HUES64 (cell line): Measurements from ENCODE around the gene ATP6AP2. TPM values are rescaled to one million over a fixed set of nuclear protein-coding genes. Genes with fewer than 3 reads are reported as not detected.
A peak's percentile ranks its signal among the peaks of the same experiment; 100 is the strongest.

Source experiments
- H3K27ac ChIP-seq: 2 replicates; pipeline ENCODE4 v1.7.0; 2013; ENCODE audit warnings: low read depth, low read length, inconsistent platforms
- H3K27me3 ChIP-seq: 2 replicates; pipeline ENCODE4 v1.6.1; 2013; ENCODE audit warnings: mild to moderate bottlenecking, low read length; ENCODE audit not compliant: insufficient read depth
- H3K36me3 ChIP-seq: 2 replicates; pipeline ENCODE4 v1.6.1; 2013; ENCODE audit warnings: mild to moderate bottlenecking, low read length; ENCODE audit not compliant: insufficient read depth
- H3K4me1 ChIP-seq: 2 replicates; pipeline ENCODE4 v1.6.1; 2013; ENCODE audit warnings: mild to moderate bottlenecking, low read length, moderate library complexity; ENCODE audit not compliant: insufficient read depth
- H3K4me3 ChIP-seq: 2 replicates; pipeline ENCODE4 v1.5.1; 2013; ENCODE audit warnings: mild to moderate bottlenecking, low read length, moderate library complexity
- H3K9ac ChIP-seq: 2 replicates; pipeline ENCODE4 v1.6.1; 2013; ENCODE audit warnings: mild to moderate bottlenecking, low read depth, low read length
- H3K9me3 ChIP-seq: 2 replicates; pipeline ENCODE4 v1.6.1; 2013; ENCODE audit warnings: low read depth, low read length; ENCODE audit not compliant: insufficient read depth
- WGBS: fragments of 150-250, 120-280 bp; methylation state at CpG from one replicate; pipeline ENCODE4 v1.1.7; 2013; ENCODE audit warnings: missing lambda C conversion rate; 5-methylcytosine and 5-hydroxymethylcytosine counted together
- polyA plus RNA-seq, 2 experiments: library from polyadenylated mRNA; stranded (reverse); fragments of 50-300 nt; gene quantifications; one replicate each; pipeline ENCODE4 v1.2.3, GENCODE V29; 2013

ATP6AP2 gene, protein sequence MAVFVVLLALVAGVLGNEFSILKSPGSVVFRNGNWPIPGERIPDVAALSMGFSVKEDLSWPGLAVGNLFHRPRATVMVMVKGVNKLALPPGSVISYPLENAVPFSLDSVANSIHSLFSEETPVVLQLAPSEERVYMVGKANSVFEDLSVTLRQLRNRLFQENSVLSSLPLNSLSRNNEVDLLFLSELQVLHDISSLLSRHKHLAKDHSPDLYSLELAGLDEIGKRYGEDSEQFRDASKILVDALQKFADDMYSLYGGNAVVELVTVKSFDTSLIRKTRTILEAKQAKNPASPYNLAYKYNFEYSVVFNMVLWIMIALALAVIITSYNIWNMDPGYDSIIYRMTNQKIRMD
- 50.9 TPM for polyA plus RNA-seq (2013, experiment 1 of 2)
- 50.9 TPM for polyA plus RNA-seq (2013, experiment 2 of 2)

DNA sequence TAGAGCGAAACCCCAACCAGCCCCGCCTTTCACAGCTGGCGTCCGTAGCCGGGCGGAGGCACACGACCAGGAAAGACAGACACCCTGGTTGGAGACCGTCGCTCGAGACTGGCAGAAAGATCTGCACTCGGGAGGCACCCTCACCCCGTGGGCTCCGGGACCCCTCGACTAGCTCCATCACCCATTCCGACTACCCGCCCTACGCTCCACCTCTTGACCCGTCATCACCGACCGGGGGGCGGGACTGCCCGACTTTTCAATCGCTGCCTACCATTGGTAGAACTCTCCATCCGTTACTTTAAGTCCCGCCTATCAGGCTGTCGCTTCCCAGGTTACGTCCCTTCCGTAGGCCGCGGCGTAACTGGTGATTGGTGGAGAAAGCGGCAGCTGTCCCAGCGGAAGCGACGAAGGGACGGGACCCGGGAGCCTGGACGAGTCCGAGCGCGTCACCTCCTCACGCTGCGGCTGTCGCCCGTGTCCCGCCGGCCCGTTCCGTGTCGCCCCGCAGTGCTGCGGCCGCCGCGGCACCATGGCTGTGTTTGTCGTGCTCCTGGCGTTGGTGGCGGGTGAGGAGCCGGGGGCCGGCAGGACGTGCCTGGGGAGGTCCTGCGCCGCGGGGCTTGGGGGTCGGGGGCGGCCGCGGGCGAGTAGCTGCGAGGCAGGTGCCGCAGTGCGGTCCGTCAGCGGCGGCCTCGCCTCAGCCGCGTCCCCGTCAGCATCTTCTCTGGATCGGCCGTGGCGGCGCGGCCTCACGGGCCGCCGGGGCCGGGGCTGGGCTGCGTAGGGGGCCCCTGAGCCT, at the start of gene ATP6AP2:
Gene ATP6AP2 (plus strand): TSS at position 434 of the 799 bp plus-strand sequence. CDS start 96 bp downstream, at position 530.
- peak within 1 kb of the TSS; percentile 94 for H3K4me3 ChIP-seq
- H3K4me1 ChIP-seq = no peaks in the 10 kb centered on the region
- WGBS = under 1% methylated on average over 89 of the region's 89 CpGs
- no peaks in the 10 kb centered on the region for H3K36me3 ChIP-seq
- H3K9me3 ChIP-seq = no peaks in the 10 kb centered on the region
- peak within 1 kb of the TSS; percentile 31; the same call in 1 of the 2 replicates for H3K9ac ChIP-seq
- H3K27me3 ChIP-seq = no peaks in the 10 kb centered on the region
- H3K27ac ChIP-seq = peak within 1 kb of the TSS; percentile 55; the same call in 1 of the 2 replicates

DNA sequence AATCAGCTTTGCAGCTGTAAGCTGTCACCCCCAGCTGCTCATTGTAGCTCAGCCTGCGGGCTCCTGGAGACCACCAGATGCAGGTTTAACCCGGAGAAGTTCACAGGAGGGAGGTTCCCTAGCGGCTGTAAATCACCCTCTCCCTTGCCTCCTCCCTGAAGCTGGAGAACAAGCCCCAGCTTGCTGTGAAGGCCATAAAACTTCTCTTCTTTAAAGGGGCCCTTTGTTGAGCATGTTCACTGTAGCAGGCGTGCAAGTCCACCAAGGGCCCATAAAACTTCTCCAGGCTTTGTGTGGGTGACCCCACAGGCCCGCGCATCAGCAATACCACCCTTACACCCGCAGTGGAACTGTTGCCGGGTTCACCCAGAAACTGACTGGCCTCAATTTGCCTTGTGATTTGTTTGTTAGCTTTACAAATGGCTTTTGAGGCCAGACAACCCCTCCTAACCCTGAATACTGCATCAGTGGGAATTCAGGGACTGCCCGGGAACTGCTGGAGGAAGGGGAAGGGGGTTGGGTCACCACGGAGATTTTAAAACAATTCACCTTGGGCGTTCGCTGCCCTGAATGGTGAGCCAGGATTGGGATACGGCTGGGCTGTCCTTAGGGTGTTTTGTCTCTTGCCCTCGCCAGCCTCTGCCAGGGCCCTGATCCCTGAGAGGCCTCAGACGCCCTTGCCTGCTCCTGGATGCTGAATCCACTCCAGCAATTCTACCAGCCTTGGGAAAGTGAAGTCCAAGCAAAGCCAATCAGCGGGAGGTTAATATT, 49.5 kb upstream of the ATP6AP2 start:
- H3K9me3 ChIP-seq = no peaks in the 10 kb centered on the region
- no peak overlapping the region for H3K4me3 ChIP-seq
- WGBS = 61% methylated on average over 14 of the region's 16 CpGs
- H3K4me1 ChIP-seq = no peaks in the 10 kb centered on the region
- no peaks in the 10 kb centered on the region for H3K36me3 ChIP-seq
- no peaks in the 10 kb centered on the region for H3K27me3 ChIP-seq
- no peak overlapping the region for H3K27ac ChIP-seq
- H3K9ac ChIP-seq = no peak overlapping the region

DNA sequence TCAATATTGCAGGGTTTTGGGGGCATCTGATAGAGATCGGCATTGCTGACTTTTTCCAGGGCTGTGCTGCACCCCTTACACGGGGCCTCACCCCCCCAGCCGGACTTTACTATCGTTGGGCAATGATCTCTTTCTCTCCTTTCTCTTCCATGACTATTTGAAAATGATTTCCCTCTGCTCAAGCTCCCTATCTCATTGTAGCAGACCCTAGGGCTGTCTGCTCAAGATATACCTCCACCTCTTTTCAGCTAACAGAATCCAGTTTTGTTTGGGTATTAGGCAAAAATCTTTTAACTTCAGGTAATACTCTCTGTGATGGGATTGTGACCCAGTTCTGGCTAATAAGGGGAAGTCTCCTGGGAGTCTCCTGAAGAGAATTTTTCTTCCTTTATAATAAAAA, 43.5 kb upstream of the ATP6AP2 start:
- no peaks in the 10 kb centered on the region for H3K36me3 ChIP-seq

DNA sequence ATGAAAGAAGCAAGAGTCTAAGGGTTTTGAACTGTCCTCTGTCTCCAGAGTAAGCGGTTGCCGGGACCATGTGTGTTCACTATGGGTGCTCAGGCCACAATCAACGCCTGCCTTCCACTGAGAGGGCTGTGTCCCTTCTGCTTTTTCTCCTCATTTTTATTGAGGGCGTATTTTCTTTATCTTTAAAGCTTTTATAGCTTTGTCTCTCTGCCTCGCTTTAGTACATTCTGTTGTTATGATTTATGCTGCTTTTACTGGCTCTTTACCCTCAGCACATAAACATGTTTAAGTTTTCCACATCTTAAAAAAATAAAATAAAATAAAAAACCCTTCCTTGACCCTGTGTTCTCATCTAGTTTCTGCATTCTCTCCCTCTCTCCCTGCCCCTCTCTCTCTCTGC, 42.4 kb upstream of the ATP6AP2 start:
- Histone ChIP-seq H3K27ac (no peak overlapping the region), H3K4me3 (no peak overlapping the region), H3K36me3 (no peaks in the 10 kb centered on the region), H3K9ac (no peak overlapping the region), H3K4me1 (peaks cover 3% of the 10 kb centered on the region; the same call in 1 of the 2 replicates), H3K27me3 (no peaks in the 10 kb centered on the region), H3K9me3 (no peaks in the 10 kb centered on the region)
- 94% methylated on average over 3 of the region's 5 CpGs for WGBS

More for the DNA sequence above, 43.5 kb upstream of the ATP6AP2 start:
- H3K9me3 ChIP-seq = no peaks in the 10 kb centered on the region
- WGBS = 82% methylated on average over 4 of the region's 4 CpGs
- H3K27ac ChIP-seq = no peak overlapping the region
- no peaks in the 10 kb centered on the region for H3K27me3 ChIP-seq
- H3K4me1 ChIP-seq = peaks cover 3% of the 10 kb centered on the region; the same call in 1 of the 2 replicates
- H3K9ac ChIP-seq = no peak overlapping the region
- H3K4me3 ChIP-seq = no peak overlapping the region

DNA sequence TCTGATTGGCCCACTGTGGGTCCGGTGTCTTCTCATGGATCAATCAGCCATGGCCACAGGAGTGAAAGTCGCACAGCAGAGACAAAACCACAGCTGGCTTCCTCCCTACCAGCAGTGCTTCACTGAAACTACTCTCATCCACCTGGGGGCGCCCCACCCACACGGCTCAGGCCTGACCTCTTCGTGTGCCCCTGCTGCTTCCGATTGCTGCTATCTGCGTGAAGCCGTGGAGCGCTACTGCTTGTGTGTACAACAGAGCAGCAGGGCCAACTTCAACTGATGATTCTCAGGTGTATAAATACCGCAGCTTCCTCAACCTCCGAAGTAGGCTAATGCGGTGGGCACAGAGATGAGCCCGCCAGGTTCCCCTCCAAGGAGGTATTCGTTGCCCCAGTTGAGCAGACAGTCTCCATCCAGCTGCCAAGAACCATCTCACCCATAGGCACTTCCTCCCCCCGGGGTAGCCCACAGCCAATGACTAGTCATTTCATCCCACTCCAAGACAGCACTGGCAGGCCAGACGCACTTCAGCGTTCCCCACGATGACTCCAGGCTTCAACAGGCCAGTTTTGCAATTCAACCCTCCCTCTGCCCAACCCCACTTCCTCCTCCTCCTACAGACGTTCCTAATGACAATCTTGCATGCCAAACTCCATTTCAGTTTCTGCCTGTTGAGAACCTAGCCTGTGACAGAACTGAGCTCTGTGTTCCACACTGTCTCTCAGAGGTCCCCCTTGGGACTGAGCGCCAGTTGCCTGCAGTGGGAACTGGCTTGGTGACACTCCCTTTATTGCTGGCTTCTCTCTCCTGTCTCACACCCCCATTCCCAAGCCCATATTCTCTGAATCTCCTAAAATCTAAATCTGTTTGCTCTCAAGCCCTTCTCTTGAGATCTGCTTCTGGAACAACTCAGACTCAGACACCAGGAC, 41.3 kb upstream of the ATP6AP2 start:
- Histone ChIP-seq H3K9me3 (no peaks in the 10 kb centered on the region), H3K9ac (no peak overlapping the region), H3K4me3 (no peak overlapping the region), H3K27ac (no peak overlapping the region), H3K27me3 (no peaks in the 10 kb centered on the region), H3K4me1 (peaks cover 9% of the 10 kb centered on the region), H3K36me3 (no peaks in the 10 kb centered on the region)
- WGBS = 45% methylated on average over 20 of the region's 20 CpGs

DNA sequence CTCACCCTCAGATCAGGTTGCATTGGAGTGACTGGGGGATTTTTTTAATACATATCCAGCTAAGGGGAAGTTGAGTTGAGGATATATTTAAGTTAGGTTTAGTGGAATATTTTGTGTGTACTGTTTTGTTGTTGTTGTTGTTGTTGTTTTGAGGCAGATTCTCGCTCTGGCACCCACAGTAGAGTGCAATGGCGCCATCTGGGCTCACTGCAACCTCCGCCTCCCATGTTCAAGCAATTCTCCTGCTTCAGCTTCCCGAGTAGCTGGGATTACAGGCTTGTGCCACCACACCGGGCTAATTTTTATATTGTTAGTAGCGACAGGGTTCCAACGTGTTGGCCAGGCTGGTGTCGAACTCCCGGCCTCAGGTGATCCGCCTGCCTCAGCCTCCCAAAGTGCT, 38.6 kb upstream of the ATP6AP2 start:
- Histone ChIP-seq H3K27ac (no peak overlapping the region), H3K9me3 (no peaks in the 10 kb centered on the region), H3K27me3 (no peaks in the 10 kb centered on the region), H3K4me3 (no peak overlapping the region), H3K4me1 (peaks cover 12% of the 10 kb centered on the region), H3K36me3 (no peaks in the 10 kb centered on the region), H3K9ac (no peak overlapping the region)
- 69% methylated on average over 10 of the region's 10 CpGs for WGBS

DNA sequence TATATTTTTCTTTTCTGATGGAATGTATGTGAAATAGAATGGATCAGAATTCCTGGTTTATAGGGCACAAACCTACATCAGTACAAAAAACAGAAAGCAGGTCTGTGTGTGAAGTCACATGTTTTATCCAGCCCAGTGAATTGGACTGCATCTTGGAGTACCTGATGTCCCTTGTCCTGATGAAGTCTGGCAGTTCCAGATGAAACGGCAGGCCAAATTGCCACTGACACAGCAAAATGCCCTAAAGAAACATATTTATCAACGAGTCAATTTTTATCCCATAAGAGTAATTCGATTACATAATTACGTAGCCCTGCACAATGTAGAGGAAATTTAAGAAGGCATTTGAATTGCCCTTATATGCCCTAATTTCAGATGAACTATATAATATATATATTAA, 37.8 kb upstream of the ATP6AP2 start:
- no peak overlapping the region for H3K4me3 ChIP-seq
- H3K4me1 ChIP-seq = peaks cover 12% of the 10 kb centered on the region
- no peaks in the 10 kb centered on the region for H3K27me3 ChIP-seq
- no peak overlapping the region for H3K9ac ChIP-seq
- H3K9me3 ChIP-seq = no peaks in the 10 kb centered on the region
- H3K27ac ChIP-seq = no peak overlapping the region
- no peaks in the 10 kb centered on the region for H3K36me3 ChIP-seq
- 90% methylated on average over 1 of the region's 4 CpGs for WGBS

DNA sequence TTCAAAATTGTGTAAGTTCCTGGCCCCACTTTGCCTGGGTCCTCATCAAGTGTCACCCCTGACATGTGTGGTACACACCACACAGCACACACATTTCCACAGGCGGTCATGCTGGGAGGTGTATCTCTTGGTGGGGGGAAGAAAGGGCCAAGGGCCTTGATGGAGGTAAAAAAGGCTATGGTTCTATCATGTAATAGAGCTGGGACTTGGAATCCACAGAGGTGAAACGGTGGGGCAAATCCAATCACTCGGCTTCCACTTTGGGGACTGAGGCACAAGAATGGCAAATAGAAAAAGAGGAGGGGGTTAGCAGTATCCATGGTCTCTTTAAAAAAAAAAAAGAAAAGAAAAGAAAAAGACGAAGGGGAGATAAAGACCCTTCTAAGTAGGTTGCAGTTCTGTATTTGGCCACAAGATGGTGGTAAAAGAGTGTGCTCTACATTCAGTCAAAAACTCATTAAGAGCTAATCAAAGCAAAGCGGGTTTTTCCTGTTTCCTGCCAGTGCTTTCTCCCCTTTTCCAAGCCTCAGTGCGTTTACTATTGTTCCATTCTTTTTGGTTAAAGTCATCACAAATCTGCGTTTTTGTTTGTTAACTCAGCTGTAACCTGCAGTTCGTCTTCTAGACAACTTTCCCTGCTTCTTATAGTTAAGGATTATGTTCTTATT, 37.0 kb upstream of the ATP6AP2 start:
- Histone ChIP-seq H3K9ac (no peak overlapping the region), H3K27me3 (no peaks in the 10 kb centered on the region), H3K36me3 (no peaks in the 10 kb centered on the region), H3K4me1 (peaks cover 12% of the 10 kb centered on the region), H3K27ac (no peak overlapping the region), H3K9me3 (no peaks in the 10 kb centered on the region), H3K4me3 (no peak overlapping the region)
- 8% methylated on average over 5 of the region's 8 CpGs for WGBS

DNA sequence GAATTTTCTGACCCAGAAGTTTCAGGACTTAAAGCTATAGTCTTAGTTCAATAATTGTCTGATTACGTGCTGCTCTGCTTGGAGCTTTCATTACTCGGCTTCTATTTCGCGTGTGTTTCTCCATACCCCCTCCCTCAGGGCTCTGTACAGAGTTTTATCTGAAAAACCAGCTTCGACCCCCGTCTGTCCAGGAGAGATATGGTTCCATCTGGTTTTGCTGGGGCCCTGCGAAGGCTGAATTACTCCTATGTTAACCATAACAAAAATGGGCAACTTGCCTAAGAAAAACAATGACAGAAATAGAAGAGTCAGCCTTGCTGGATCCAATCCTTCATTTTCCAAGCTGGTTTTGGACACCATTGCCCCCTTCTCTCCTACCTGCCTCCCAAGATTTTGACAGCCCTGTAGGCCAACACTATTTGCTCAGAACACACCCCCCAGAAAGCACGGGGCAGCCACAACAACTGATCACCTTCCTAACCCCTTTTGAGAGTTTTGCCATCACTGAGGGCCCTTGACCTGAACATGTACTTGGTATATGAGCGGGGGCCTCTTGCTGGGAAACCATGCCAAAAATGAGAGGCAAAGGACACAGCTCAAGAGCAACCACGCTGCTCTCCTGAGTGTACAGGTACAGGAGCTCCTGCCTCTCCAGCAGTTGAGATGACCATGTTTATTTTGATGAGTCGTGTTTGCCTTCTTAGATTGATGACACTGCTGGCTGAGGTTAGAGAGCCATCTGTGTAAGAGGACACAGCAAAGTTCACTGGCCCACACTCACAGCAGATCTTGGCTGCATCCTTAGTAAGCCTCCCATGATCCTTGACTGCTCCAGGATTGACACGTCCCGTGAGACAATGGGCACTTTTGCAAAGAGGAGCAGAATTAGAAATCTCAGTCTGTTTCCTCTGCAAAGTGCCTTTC, 36.2 kb upstream of the ATP6AP2 start:
- Histone ChIP-seq H3K4me3 (no peak overlapping the region), H3K36me3 (no peaks in the 10 kb centered on the region), H3K27me3 (no peaks in the 10 kb centered on the region), H3K27ac (no peak overlapping the region), H3K9me3 (no peaks in the 10 kb centered on the region), H3K9ac (no peak overlapping the region), H3K4me1 (peaks cover 9% of the 10 kb centered on the region; the same call in 1 of the 2 replicates)
- 82% methylated on average over 13 of the region's 13 CpGs for WGBS
